RWPE1 (cell line): ENCODE measurements around the gene CXCR4.

Source experiments
- CTCF ChIA-PET: fragments of 350-600 bp; sonication (Branson Sonifier 250); formaldehyde crosslinking; extraction: SDS; loops from one replicate; lab custom pipeline; 2021; lab: Yijun Ruan, JAX
- POLR2A ChIA-PET: fragments of 400-600 bp; formaldehyde crosslinking; extraction: SDS; loops from one replicate; lab custom pipeline; 2020; ENCODE audit warnings: antibody characterized with exemption; ENCODE audit not compliant: low non-redundant PET; lab: Yijun Ruan, JAX
- DNase-seq: peaks from one replicate; pipeline ENCODE4 v3.0.0; 2012; ENCODE audit warnings: low spot score
- H3K27ac ChIP-seq: fragments of 450-650 bp; 2 replicates; pipeline ENCODE4 v1.5.1; 2017
- CTCF ChIP-seq: fragments of 450-650 bp; conservative IDR thresholded peaks from 2 replicates; pipeline ENCODE4 v1.5.1; 2017; ENCODE audit warnings: low read depth, mild to moderate bottlenecking

The CXCR4 gene

DNA sequence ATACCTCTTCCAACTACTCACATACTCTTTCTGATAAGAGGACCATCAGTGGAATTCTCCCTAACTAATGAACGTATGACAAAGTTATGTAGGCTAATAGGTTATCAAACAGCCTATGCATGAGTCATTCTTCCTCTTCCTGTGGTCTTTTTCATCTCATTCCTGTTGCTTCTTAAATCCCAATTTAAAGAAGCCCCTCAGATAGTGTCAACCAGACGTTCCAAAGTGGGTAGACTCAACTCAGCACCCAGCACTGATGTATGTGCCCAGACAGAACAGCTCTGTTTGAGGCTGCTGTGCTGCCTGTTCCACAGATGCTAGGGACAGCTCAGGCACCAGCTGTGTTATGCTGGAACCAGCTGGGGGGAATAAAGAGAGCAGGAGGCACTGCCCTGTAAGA is 52.6 kb downstream of the CXCR4 start:
- DNase-seq = no peak
- CTCF ChIA-PET = interaction anchor here (0.7 kb wide), 1 partner anchor 1137 kb away, joined by 3 read pairs; no protein-coding TSS in a partner anchor
- no peak for TF ChIP-seq CTCF
- POLR2A ChIA-PET = no interaction called here
- no peak overlapping the region for H3K27ac ChIP-seq
